ENCODE measurements around the gene OXTR.

GRCh38 chr3:8737823-8738222, 31.6 kb downstream of the OXTR start:
- TF ChIP-seq POLR2A (IDR thresholded peaks at IDR 0.05) (no peak), CTCF (IDR thresholded peaks at IDR 0.05) (no peak)

All from testis (tissue), 2 donors.